ENCODE measurements around the gene DERL3.
A peak's percentile ranks its signal among the peaks of the same experiment; 100 is the strongest.

The DERL3 gene

DNA sequence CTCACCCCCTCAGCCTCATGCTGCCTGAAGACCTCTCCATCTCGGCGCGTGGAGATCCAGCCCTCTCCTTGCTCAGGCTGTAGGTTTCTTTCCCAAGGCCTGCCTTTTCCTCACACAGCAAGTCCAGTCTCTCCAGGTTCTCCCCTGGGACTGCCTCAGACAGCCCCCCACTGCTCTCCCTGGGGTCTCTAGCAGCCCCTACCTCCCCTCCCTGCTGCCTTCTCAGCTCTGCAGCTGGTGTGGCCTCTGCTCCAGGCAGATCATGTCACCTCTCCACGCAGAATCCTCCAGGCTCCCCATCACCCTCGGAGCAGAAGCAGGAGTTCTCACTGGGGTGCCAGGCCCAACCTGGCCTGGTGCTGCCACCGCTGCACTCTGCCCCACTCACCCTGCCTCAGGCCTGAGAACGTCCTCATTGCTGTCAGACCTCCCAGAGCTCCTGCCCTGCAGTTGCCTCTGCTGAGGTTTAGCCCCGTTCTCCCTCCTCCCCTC, 36.9 kb downstream of the DERL3 start:
- no peak for DNase-seq

DNA sequence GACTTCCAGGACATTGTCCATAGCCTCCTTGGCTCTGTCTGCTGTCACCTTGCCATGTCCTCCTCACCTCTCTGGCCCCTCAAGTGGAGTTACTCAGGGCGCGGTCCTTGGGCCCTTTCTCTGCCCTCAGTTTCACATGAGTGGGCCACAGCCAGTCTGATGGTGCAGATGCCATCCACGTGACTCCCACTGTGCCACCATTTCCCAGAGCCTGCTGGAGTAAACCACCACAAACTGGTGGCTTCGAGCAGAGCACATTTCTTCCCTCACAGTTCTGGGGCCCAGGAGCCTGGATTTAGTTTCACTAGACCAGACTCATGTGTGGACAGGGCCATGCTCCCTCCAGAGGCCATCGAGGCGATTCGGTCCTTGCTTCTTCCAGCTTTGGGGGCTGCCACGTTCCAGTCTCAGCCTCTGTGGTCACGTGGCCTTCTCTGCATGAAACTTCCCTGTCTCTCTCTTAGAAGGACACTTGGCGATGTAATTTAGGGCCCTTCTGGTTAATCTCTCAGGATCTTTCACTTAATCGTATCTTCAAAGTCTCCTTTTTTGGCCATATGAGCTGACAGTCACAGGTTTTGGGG, 37.5 kb downstream of the DERL3 start:
- no peak for DNase-seq

DNA sequence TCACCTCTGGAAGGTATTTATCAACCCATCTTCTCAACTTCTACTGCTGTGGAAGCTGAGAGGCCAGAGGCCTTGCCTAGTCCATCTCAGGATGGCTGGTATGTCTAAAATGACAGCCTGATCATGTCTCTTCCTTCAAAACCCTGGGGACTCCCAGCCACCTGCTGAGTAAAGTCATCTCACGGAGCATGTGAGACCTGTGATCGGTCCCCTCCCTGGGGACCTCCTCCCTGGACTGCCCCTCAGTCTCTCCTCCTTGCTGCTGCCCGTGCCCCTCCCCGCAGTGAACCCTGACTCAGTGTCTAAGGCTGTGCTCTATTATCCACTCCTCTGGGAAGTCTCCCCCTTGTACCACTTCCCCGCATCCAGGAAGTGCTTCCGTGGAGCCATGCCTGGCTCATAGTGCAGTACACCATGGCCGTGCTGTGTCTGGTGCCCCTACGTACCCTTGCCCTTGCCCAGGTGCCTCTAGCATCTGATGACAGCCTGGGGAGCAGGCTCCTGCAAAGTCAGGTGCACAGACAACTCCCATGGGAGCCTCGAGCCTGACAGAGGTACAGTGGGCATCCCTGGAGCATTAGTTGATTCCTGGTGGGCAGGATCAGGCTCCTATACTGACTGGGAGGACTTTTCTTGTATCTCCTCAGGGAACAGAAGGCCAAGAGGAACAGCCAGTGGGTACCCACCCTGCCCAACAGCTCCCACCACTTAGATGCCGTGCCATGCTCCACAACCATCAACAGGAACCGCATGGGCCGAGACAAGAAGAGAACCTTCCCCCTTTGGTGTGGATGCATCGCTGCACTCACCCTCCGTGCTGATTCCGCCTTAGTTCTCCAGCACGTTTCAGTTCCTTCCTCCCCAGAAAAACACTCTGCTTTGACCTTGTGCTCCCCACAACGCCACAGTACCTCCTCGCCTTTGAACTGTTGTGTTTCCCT, 38.2 kb downstream of the DERL3 start:
- no peak for DNase-seq

DNA sequence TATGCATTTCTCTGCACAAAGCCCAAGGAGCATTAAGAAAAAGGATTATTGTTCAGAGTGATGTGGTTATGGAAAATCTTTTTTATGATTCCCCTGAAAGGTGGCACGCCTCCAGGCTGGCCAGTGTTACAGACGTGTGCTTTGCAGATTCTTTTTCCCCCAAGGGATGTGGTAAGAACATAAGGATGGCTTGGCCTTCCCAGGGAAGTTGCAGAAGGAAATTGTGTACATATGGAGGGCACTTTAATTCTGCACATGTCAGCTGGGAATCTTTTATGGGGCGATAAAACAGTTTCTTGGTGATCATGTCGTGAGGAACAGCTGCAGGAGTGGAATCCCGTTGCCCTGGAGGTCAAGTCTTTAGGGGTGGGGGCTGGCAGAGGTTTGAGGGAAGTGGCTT, 42.3 kb downstream of the DERL3 start:
- DNase-seq = no peak

DNA sequence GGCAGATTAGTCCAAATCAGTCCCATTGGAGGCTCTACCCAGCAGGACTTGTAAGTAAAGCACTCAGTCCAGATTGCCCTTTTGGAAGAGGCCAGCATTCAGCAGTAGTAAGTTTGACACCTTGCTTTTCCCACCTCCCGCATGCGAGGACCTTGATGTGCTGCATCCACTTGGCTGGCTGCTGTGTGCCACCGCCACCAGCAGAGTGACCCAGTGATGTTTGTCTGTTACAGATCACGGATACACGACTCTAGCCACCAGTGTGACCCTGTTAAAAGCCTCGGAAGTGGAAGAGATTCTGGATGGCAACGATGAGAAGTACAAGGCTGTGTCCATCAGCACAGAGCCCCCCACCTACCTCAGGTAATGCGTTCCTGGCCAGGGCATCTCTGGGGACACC, 45.5 kb downstream of the DERL3 start:
- DNase-seq = no peak

DNA sequence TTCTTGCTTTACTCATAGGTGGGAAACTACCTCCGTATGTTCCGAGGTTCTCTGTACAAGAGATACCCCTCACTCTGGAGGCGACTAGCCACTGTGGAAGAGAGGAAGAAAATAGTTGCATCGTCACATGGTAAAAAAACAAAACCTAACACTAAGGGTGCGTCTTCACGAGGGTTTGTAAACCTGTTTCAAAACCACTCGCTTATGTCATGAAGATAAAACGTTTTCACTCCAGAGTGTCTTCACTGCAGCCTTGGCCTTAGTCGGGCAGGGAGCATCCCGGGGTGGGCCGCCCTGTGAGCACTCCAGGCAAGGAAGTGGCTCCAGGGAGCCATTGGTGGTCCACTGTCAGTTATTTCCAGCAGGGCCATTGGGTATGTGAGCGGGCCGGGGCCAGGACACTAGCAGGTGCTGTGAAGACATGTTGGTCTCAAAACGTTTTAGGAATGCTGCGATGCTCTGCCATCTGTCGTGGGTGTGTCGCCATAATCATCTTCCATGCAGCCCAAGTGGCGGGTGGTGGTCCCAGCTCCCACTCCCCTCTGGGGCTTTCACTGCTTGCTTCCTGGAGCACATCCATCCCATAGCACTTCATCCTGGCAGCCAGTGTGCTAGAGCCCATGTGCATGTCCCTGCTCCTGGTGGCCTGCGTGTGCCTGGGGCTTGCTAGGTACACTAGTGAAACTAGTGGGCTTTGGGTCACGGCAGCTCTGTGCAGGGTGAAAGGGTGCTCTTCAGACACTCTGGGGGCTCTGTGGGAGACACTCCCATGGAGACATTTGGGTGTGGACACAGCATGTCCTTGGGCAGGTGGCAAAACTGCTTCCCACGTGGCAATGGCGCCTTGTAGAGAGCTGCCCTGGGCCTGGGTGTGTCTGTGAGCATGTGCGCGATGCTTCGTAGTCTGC, 46.8 kb downstream of the DERL3 start:
- no peak for DNase-seq

DNA sequence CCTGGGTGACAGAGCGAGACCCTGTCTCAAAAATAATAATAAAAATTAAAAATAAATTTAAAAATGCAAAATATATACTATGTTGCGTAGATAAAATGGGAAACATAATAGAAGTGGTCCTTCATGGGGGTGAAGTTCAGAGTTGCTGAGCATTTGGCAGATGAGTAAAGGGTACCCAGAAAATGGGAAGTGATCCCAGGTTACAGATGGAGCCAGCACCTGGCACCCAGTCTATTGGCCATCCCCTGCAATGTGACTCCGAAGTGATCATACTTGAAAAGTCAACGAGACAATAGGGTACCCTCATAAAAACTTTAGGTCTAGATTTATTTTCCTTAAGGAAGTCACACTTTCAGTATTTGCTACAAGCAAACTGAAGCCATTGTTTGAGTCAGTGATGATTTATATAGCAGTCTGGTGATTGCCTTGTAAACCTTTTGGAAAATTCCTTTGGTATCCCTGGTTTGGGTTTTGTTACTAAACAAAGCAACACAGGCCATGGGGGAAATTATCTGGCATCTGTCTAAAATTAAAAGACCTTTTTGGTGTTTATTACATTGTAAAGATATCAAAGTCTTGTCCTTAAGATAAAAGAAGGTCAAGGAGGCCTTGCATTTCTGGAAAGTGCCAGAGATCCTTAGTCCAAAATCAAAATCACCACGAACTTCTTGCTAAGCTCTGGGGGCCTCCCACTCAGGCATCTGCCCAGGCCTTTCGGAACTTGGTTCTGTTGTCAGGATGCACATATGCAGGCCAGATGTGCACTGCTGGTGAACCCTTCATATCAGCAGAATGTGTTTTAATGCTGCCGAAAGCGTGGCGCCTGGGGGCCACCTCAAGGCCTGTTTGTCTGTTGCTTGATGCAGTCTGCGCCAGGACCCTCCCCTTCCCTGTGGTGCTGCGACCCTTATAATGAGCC, 47.7 kb downstream of the DERL3 start:
- no peak for DNase-seq

DNA sequence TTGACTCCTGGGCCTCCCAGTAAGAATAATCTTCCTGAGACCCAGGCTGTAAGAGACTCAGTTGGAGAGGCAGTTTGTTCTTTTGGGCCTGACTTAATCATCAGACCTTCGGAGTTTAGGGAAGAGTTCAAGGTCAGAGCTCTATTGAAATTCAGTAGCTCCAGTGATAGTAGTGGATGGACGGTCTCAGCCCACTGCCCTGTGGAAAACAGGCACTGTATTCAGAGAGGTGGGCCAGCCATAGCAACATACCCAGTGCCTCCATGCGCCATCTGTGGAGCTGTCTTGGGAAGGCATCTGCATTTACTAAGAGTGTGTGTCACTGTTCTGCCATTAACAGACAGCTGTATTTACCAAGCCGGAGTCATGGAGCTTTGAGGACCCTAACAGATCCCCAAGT, 49.2 kb downstream of the DERL3 start:
- no peak for DNase-seq

DNA sequence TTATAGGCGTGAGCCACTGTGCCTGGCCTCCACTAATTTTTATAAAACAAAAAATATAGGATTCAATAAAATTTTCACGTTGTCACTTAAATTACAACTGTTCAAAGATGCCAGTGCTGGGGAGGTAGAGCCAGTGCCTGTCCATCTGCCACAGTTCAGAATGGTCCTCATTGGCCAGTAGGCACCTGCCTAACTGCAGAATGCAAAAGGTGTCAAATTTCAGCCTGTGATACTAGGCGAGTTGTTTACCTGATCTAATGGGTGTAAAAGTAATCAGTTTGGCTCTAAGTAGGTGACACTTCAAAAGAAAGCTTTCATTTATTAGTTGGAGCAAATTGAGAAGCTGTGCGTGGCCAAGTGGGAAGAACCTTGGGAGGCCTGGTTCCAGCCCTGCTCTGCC, 49.7 kb downstream of the DERL3 start:
- no peak for DNase-seq

DNA sequence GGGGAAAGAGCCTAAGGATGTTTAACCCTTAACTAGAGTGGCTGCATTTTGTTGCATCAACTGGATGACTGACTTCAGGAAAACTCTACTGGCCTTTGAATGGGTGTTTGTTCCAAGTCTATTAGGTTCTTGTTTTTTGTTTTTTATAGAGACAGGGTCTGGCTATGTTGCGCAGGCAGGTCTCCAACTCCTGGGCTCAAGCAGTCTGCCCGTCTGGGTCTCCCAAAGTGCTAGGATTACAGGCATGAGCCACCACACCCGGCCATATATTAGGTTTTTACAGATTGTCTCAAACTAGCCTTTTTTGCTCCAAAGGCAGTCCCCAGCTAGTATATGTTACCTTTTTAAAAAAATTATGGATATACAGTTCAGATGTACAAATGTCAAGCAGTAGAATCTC, 50.9 kb downstream of the DERL3 start:
- DNase-seq = no peak

DNA sequence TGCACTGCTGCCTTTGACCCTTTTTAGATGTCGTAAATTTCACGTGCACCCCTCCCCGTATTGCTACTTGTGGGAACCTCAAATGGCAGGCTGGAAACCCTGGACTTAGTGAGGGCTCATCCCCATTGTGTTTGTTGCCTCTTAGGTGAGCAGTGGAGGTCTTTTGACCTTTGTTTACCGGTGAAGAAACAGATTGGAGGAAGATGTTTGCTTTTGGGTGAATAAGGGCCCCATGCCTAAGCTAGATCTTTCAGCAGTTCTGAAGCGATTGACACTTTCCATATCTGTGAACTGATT, 51.3 kb downstream of the DERL3 start:
- no peak for DNase-seq

DNA sequence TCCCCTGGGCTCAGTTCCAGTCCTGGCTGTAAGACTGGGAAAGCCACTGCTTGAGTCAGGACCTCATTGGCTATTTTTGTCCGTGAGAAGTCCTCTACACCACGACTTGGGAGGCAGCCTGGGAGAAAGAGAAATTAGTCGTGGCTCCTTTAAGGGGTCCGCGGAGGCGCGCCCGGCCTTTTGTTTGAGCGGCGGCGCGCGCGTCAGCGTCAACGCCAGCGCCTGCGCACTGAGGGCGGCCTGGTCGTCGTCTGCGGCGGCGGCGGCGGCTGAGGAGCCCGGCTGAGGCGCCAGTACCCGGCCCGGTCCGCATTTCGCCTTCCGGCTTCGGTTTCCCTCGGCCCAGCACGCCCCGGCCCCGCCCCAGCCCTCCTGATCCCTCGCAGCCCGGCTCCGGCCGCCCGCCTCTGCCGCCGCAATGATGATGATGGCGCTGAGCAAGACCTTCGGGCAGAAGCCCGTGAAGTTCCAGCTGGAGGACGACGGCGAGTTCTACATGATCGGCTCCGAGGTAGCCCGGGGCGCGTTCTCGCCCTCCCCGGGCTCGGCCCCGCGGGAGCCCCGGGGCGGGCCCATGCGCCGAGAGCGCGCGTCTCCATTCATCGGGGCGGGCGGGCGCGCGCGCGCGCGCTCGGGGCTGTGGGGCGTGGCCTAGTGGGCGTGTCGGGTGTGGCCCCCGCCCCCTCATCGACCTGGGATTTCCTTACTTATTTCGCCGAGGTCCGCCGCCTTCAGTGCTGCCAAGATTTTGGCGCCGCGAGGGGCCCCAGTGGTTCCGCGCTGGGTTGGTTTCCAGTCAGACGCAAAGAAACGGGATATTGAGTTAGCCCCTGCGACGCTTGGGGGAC, 51.8 kb downstream of the DERL3 start, which contains the start of gene SMARCB1:
TSS of gene SMARCB1 (plus strand) at position 215 of the 848 bp plus-strand sequence. CDS start at position 419, 204 bp downstream.
- DNase-seq = peak; percentile 90 to 94

DNA sequence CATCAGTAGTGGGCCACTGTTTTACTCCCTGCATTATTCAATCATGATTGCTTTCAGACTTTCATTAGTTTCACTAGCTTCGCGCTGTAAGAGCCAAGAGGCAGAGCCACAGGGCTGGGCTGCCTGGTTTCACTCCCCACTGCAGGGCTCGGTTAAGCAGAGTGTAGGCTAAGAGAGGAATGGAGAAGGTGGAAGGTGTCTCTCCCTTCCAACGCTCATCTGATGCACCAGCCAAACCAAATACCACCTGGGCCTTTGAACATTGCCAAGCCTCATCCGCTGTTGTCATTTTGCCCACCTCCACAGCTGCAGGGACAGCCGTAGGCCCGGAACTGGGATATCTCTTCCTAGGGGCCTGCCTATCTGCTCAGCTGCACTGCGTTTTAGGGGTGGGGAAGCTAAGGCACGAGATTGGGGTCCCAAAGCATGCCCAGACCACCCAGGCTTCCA, 52.5 kb downstream of the DERL3 start:
- DNase-seq = no peak
